NCI-H82 treated with DMSO at 0.1 percent for 48 hours (cell line): ENCODE results near the gene POLK.
"Not testable (repeated sequence)": the region's sequence is repeated elsewhere in the genome, so short reads cannot be mapped to it uniquely, and the experiment has no call there.

Experiments used
- DNase-seq: peaks from one replicate; lab custom pipeline; 2025; ENCODE audit not compliant: unreplicated experiment; lab: John Stamatoyannopoulos, UW

The POLK gene

DNA sequence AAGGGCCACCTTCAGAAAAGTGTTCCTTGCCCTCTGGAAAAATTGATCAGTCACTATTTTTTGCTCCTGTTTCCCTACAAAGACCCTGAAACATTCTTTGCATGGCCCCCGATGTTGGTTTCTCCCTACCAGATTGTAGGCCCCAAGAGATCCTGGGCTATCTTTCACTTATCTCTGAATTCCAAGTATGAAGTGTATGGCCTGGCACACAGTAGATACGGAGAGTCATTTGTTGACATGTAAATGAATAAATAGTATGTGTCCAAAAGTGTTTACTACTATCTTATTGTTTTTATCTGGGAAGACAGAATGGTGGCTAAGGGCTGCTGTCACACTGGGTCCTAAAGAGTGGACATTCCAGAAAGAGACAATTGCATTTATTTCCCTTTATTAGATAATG is 92.1 kb downstream of the POLK start:
- no peak for DNase-seq

DNA sequence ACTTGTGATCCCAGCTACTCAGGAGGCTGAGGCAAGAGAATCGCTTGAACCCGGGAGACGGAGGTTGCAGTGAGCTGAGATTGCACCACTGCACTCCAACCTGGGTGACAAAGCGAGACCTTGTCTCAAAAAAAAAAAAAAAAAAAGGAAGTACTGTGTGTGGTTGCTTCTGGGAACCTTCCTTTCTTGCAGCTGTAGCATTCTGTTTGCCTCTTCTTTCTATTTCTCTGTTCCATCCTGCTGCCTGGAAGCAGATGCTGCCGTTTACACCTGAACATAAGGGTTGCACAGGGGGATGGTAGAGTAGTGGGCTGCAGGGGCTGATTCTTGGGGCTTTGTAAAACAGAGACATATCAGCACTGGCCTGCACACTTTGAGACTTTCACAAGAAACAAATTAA is 95.7 kb downstream of the POLK start:
- DNase-seq, result not testable (repeated sequence)

DNA sequence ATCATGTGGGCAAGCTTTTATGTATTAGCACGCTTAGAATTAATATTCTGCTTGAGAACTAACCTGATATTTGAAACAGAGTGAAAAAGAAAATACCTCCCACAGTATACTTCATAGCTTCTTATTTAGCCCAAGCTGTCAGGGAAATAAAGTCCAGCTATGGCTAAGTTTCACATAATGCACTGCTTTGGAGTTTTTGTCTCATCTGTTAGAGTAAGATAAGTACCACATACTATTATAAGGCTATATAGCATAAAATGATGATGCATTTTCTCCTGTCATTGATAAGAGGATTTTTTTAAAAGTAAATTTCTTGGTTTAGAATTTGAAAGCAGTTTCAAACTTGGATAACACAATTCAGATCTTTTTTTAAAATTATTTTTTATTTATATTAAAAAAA is 97.2 kb downstream of the POLK start:
- no peak for DNase-seq

DNA sequence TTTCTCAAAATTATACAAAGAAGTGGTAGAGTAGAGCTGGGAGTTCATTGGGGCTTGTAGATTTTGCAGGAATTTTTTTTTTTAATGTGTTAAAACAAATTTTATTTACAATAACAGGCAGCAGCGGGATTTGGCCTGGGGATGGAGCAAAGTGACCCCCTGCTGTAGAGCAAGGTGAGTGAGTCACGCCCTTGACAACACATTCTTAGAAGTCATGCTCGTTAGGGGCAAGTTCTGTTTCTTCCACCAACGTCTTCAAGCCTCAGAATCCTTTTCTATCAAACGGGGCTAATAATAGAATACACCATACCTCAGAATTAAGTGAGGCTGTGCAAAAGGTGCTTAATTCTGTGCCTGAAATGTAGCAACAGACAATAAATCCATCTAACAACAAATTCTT is 98.5 kb downstream of the POLK start:
- no peak for DNase-seq

DNA sequence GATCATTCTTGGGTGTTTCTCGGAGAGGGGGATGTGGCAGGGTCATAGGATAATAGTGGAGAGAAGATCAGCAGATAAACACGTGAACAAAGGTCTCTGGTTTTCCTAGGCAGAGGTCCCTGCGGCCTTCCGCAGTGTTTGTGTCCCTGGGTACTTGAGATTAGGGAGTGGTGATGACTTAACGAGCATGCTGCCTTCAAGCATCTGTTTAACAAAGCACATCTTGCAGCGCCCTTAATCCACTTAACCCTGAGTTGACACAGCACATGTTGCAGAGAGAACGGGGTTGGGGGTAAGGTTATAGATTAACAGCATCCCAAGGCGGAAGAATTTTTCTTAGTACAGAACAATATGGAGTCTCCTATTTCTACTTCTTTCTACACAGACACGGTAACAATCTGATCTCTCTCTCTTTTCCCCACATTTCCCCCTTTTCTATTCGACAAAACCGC is 99.2 kb downstream of the POLK start:
- DNase-seq, result peak; percentile 88

DNA sequence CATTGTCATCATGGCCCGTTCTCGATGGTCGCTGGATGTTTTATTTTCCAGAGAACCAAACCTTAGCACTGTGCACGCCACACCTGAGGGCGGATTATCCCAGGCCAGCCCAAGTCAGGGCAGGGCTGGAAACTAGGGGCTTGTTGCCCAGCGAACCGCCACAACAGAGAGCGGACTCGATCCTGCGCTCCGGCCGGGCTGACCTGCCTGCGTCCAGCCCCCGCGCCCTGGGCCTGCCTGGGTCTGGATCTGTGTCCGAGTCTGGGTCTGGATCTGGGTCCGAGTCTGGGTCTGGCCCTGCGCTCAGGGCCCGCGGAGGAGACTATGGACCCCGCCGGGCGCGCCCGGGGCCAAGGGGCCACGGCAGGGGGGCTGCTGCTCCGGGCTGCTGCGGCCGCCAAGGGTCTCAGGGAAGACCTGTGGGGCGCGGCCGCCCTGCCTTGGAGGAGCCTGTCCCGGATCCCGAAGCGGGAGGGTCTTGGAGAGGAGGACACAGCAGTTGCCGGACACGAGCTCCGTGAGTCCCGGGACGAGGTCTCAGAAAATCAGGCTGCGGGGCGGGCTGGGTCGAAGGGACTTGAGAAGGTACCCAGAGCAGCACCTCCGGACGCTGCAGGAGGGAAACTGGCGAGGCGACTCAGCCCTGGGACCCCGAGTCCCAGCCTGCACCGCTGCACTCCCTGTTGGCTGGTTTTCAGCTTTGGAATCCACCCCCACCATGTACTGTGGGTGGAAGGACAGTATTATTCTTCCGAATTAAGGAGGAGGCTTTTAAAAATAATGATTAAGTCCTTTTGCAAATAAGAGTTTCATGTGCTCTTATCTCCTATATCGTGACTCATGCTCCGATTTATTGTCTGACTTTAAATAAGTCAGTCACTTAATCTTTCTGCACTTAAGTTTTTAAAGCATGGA is 99.9 kb downstream of the POLK start, which contains the start of gene ANKDD1B:
Gene ANKDD1B, plus strand, starts transcription at position 143 of the 915 bp plus-strand sequence. Its CDS starts 182 bp downstream, at position 325.
- DNase-seq, result no peak

DNA sequence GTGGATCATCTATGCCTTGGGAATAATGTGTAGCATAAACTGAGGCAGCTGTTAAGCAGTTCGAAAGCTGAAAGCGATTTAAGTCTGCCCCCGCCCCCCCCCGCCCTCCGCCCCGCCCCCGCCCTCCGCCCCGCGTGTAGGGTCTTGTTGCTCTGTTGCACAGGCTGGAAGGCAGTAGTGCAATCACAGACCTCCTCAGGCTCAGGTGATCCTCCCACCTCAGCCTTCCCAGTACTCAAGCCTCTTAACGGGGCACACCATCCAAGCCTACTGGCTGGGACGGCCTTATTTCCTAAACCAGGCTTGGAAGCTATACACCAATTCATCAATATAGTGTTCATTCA is 100.5 kb downstream of the POLK start:
- DNase-seq, result peak; percentile 44

DNA sequence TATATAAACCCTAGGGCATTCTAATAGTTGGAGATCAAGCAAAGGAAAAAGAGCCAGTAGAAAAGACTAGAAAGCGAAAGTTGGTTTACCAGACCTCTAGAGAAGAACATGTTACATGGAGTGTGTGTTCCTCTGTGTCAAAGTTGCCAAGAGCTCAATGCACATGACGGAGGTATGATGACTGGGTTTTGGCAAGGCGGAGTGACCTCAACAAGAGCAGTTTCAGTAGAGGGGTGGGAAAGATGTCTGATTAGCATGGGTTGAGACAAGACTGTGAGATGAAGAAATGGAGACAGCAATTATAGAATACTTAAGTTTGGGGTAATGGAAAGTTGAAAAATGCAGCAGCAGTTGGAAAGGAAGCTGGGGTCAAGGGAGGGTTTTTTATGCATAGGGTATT is 101.2 kb downstream of the POLK start:
- DNase-seq, result no peak

DNA sequence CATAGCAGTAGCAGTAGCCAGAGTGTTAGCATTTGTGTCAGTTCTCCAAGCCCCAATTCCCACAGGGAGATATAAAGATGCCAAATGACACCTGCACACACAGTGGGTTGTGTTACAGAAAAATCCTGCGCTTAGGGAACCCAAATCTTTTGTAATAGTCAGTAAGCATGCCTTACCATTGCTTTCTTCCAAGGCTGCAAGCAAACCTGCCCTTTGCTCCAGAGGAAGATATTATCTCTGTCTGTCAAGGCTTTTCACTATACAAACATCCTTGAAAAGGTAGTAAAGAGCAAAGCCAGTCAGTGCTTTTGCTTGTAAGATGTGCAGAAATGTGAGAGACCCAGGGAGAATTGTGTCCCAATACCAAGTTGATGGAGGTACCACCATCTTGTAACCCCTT is 102.5 kb downstream of the POLK start:
- no peak for DNase-seq

DNA sequence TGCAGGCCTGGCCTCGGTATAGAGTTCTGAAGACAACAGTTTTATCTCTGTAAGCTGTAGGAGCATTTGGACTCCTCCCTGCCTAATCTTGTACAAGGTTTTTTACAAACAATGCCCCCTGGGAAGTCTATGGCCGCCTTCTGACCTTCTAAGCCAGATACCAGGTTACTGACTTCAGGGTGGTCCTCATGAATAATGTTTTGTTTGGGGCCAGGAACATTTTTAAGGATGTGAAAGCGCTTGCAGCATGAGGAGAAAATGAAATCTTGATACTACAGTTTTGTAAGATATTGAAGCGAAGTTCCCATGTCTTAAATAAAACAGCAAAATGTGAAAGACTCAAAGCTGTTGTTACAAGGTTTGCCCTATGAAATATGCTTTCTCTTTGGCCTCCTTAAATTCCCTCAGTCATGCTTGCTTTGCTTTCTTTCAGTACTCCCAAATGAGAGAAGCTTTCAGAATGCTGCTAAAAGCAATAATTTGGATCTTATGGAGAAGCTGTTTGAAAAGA is 104.7 kb downstream of the POLK start:
- peak; percentile 29 for DNase-seq

DNA sequence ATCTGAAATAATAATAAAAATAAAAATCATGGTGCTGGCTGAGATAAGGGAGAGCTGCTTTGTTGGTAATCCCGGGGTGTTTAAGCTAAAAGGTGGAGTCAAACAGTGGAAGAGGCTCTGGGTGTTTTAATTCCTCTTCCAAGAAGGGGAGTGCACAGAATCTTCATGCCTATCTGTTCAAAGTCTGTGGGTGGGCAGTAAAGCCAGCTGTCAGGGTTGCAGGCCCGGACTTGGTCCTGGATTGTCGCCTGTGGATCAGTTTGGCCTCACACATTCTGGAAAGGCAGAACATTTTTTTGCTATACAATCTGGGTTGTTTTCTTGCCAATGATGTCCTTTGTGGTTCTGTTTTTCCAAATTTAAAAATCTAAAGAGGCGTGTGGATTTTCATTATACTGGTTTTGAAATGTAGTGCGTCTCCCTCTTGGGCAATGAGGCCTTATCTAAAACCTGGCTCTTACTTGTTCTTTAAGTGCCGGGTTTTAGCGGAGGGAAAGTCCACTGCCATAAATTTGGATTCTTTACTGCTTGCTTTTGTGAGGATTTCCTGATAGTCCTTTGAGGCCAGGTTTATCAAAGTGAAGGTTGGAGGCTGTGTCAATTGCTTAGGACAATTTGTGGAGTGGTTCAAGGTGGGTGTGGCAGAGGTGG is 105.4 kb downstream of the POLK start:
- peak; percentile 41 for DNase-seq

DNA sequence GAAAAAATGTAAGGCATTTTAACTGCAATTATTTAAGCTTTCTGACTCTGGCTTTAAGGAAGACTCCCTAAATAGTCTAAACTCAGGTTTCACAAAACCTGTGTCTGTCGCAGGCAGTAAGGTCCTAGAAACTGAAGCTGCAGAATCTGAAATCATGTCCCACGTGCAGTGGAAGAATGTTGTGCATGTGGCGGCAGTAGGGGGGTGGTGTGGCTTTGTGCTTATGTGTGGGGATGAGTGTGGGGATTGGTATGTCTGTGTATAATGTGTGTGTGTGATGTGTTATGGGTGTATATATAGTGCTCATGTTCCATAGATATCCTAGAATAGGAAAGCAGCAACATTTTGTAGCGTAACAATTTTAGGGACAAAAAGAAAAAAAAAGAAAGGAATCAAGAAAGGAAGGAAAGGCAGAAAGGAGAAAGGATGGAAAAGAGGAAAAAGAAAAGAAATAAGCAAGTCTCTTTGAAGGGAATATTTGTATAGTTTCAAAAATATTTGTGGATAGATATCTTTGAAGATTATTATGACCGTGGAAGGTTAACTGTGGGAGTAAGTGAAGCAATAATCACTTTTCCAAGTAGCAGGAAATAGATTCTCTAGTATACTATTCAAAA is 106.2 kb downstream of the POLK start:
- DNase-seq, result no peak

DNA sequence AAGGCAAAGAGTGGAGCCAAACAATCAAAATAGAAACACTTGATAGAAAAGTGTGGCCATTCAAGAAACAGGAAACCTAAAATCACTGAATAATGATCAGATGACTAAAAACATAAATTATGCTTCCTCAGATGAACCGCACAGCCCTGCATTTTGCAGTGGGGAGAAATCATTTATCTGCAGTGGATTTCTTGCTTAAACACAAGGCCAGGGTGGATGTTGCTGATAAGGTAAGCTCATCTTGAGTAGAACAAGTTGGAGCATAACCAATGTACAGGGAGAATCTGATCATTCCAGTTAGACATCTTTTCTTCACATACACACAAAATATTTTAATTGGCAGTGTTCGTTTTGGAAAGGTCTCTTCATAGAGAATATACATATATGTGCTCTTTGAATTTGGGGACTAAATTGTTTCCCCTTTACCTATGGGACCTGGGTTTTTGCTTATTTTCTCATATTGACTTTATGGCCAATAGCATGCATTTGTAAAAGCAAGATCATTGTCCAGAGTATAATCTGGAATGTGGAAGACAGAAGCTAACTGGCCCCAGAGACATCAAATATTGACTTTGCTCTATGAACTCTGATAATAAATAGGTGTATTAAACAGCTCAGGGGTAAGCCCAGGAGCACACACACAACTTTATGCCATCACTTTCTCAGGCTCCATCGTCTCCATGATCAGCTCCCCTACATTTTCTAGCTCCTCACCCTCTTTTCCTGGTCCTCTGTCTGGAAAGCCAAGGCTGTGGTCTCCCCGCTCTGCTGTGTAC is 108.7 kb downstream of the POLK start:
- DNase-seq, result no peak

DNA sequence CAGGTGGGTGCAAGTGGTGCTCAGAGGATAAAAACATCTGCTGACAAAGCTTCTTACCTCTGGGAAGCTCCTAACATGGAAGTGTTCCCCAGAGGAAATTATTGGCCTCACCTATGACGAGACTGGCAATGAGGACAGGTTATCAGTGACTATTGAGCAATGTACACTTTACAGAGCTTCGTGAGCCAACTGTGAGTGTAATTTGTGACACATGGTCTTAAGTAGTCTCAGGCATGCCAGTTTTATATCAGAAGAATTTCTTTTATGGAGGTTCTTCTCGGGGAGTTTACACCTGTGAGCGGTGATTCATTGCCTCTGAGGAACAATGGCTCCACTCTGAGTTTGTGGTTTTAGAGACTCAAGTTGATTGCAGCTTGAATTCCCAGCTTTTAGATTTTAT is 110.9 kb downstream of the POLK start:
- no peak for DNase-seq

DNA sequence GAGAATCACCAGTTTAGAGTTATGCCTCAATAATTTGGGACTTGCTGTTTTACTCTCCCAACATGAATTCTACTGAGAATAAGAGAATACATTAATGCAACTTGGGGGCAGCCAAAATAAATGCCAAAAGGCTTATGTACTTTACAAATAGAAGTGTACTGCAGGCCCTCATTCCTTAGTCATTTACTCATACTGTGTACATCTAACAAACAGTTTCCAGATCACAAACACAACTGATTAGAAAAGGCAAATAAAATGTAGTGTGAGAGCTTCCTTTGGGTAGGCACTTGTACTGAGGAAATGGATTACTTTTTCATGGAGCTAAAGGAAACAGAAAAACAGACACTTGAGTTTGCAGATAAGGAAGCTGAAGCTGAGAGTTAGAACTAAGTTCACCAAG is 112.2 kb downstream of the POLK start:
- no peak for DNase-seq

DNA sequence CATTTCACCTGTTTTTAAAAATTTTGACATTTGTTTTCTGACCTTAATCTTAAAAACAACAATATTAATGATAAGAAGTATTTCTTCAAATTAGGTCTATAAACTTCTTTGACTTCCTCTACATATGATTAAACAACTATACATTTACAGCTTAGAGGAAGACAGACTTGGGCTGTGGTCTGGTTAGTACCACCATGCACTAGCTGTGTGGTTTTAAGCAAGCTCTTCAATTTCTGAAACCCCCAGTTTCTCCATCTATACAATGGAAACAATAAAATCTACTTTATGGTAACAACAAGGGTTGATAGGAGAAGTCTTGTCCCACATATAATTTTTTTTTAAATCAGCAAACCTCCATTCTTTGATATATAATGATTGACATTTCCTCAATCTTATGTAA is 115.3 kb downstream of the POLK start:
- DNase-seq, result no peak

DNA sequence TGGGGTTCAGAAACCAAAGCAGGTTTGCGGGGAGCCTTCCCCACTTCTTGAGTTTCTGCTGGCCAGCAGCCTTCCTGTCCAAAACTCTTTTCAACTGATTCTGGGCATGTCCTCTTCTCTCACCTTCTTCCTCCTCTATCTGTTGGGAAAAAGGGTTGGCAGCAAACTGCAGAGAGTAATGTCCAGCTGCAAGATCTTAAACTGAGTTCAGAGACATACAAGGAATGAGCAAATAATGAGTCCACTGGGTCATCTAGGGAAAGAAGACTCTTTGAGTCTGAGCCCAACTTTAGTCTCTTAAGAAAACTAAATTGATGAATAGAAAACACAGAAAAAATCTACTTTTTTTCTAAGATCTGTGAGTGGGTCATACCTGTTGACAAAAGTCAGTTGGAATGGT is 116.1 kb downstream of the POLK start:
- no peak for DNase-seq

DNA sequence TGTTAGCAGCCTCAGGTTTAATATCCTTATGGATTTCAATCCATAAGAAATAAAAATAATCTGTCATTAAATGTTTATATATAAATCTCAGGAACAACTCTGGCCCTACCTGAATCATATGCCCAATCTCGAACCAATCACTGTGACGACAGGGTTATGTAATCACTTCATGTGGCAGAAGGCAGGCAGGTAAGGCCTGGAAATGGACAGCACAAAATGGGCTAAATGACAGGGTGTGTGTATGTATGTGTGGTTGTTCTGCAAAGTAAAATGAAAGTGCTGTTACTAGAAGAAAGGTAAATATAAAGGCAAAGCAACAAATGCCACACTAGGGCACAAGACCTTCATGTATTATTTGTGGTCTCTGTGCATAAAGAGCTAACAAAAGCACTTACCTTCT is 119.2 kb downstream of the POLK start:
- DNase-seq, result no peak

DNA sequence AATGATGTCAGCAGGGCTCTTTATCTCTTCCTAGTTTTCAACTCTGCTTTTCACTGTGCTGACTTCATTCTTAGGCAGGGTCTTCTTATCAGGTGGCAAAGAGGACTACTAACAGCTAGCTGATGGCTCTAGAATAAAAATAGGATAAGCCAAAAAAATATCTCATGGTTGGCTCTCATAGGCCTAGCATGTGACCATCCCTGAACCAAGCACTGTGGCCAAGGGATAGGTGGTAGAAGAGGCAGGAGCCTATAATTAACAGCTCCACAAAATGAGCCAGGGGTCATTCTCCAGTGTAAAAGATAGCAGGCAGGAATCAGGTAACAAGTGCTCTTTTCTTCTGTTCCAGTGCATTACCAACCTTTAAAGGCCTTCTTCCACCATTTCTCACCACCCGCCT is 120.6 kb downstream of the POLK start:
- no peak for DNase-seq

DNA sequence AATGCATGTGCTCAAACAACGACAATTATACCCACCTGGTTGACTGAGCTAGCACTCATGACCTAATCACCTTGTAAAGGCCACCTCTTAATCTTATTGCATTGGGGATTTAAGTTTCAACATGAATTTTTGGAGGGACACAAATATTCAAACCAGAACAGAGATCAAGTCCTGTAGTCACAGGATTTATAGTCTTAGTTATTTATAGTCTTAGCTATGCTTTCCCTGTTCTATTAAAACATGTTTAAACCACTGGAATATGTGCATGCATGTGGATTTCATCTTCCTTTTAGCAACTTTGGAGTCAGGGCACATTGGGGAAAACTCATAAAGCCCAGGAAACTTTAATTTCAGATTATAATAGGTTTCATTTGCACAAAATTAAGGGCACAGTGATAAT is 126.3 kb downstream of the POLK start:
- DNase-seq, result no peak
